ENCODE data around the gene GIPC3. TPM values are rescaled to one million over a fixed set of nuclear protein-coding genes. Genes with fewer than 3 reads are reported as not detected.

The GIPC3 gene
- polyA plus RNA-seq, 1 of the 3 experiments (the other 2 are of a cell fraction): 0.20 TPM

GRCh38 chr19:3611841-3612240 is 26.6 kb downstream of the GIPC3 start:
- Histone ChIP-seq H3K4me2 (no peak overlapping the region), H3K9me2 (no peaks in the 10 kb centered on the region), H4K20me1 (ENCODE audit: insufficient read depth) (no peaks in the 10 kb centered on the region), H3K4me1 (ENCODE audit: control insufficient read depth in 1 of 2, insufficient read depth in 2 of 2, low read depth in 1 of 2, low read length in 1 of 2) (peaks cover 8 to 9% of the 10 kb centered on the region in 2 experiments; a peak in 1 of 4 replicates), H3K9me3 (no peaks in the 10 kb centered on the region), H3K36me3 (replicated peaks in 1 of 2; ENCODE audit: control insufficient read depth in 1 of 2, insufficient read depth in 2 of 2, low read length in 1 of 2) (peaks cover 0 to 25% of the 10 kb centered on the region in 2 experiments), H2AFZ (ENCODE audit: low read depth) (no peak overlapping the region), H3K79me2 (ENCODE audit: insufficient read depth) (no peaks in the 10 kb centered on the region), H3K27me3 (ENCODE audit: insufficient read depth) (no peaks in the 10 kb centered on the region), H3K27ac (ENCODE audit: low read depth in 2 of 2, low read length in 1 of 2) (no peak overlapping the region), H3F3A (replicated peaks; ENCODE audit: insufficient read depth) (no peaks in the 10 kb centered on the region), H3K4me3 (ENCODE audit: low read depth in 2 of 2, low read length in 1 of 2) (no peak overlapping the region), H3K9ac (no peak overlapping the region)
- 97% methylated on average over 36 of the region's 36 CpGs for WGBS (ENCODE audit: low lambda C conversion rate)
- ChIA-PET POLR2A (no interaction called here), CTCF (interaction anchor here (1.6 kb wide), 1 partner anchor 25 kb away, joined by 3 read pairs; no protein-coding TSS in a partner anchor)
- DNase-seq: no peak
- no peak for TF ChIP-seq GATA2 (CRISPR knock-in tag; IDR thresholded peaks at IDR 0.05)
- TF ChIP-seq SMC3 (IDR thresholded peaks at IDR 0.05; ENCODE audit: low read depth, low read length): no peak

GRCh38 chr19:3612330-3612729 is 27.1 kb downstream of the GIPC3 start:
- DNase-seq: no peak
- WGBS (ENCODE audit: low lambda C conversion rate): over 99% methylated on average over 21 of the region's 33 CpGs
- H2AFZ ChIP-seq (ENCODE audit: low read depth): no peak overlapping the region

More at GRCh38 chr19:3612330-3612729, 27.1 kb downstream of the GIPC3 start:
- POLR2A ChIA-PET: no interaction called here
- Histone ChIP-seq H3K27ac (ENCODE audit: low read depth in 2 of 2, low read length in 1 of 2) (no peak overlapping the region), H3K36me3 (replicated peaks in 1 of 2; ENCODE audit: control insufficient read depth in 1 of 2, insufficient read depth in 2 of 2, low read length in 1 of 2) (peaks cover 0 to 25% of the 10 kb centered on the region in 2 experiments), H3K9ac (no peak overlapping the region), H3K4me2 (no peak overlapping the region), H3K79me2 (ENCODE audit: insufficient read depth) (no peaks in the 10 kb centered on the region), H4K20me1 (ENCODE audit: insufficient read depth) (no peaks in the 10 kb centered on the region), H3F3A (replicated peaks; ENCODE audit: insufficient read depth) (no peaks in the 10 kb centered on the region), H3K27me3 (ENCODE audit: insufficient read depth) (no peaks in the 10 kb centered on the region), H3K9me3 (no peaks in the 10 kb centered on the region), H3K9me2 (no peaks in the 10 kb centered on the region), H3K4me3 (ENCODE audit: low read depth in 2 of 2, low read length in 1 of 2) (no peak overlapping the region), H3K4me1 (ENCODE audit: control insufficient read depth in 1 of 2, insufficient read depth in 2 of 2, low read depth in 1 of 2, low read length in 1 of 2) (peaks cover 4 to 6% of the 10 kb centered on the region in 2 experiments; a peak in 1 of 4 replicates)
- TF ChIP-seq FOXJ3 (CRISPR knock-in tag; IDR thresholded peaks at IDR 0.05) (no peak), NFIC (IDR thresholded peaks at IDR 0.05; ENCODE audit: borderline replicate concordance) (no peak), POLR2AphosphoS5 (IDR thresholded peaks at IDR 0.05; ENCODE audit: low read depth, low read length) (no peak), SIN3A (IDR thresholded peaks at IDR 0.05; ENCODE audit: borderline replicate concordance, low read depth, low read length) (no peak), ELF1 (IDR thresholded peaks at IDR 0.05) (no peak), USF1 (IDR thresholded peaks at IDR 0.05; ENCODE audit: borderline replicate concordance, low read depth) (no peak), CTCF (IDR thresholded peaks at IDR 0.05) (no peak), ZBTB33 (IDR thresholded peaks at IDR 0.05; ENCODE audit: borderline replicate concordance, low read depth) (no peak), MEF2A (IDR thresholded peaks at IDR 0.05; ENCODE audit: borderline replicate concordance, low read depth) (no peak)
- CTCF ChIA-PET: interaction anchor here (1.6 kb wide), 1 partner anchor 25 kb away, joined by 3 read pairs; no protein-coding TSS in a partner anchor

Data from SK-N-SH (cell line).